ENCODE measurements around the gene SYT14.

Gene SYT14

DNA sequence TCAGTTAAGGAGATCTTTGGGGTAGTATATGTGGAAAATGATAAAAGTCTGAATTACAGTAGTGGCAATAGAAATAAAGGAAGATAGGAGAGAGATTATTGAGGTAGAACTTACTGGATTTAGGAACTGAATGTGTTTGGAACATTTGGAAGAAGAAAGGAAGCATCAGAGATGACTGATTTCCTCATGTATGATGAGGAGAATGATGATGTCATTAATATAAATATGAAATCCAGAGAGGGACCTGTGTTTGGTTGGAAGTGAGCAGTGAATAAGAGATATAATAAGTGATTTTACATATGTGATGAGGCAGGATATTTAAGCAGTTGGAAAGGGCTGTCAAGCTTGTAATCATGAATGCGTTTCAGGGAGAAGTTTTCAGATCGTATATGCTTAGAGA is 86.3 kb downstream of the SYT14 start:
- H3K9me2 ChIP-seq (replicated peaks; ENCODE audit: insufficient read depth, low read length): no peaks in the 10 kb centered on the region
- no peaks in the 10 kb centered on the region for H3K9me3 ChIP-seq (replicated peaks; ENCODE audit: insufficient read depth, low read length)
- no peaks in the 10 kb centered on the region for H3K79me2 ChIP-seq (ENCODE audit: low read length)
- H3K27me3 ChIP-seq (replicated peaks; ENCODE audit: insufficient read depth, low read length): no peaks in the 10 kb centered on the region
- H3K4me1 ChIP-seq (ENCODE audit: low read length): no peaks in the 10 kb centered on the region
- no peak overlapping the region for H3K4me2 ChIP-seq (ENCODE audit: low read depth, low read length)
- H3K36me3 ChIP-seq (replicated peaks; ENCODE audit: insufficient read depth, low read length): no peaks in the 10 kb centered on the region
- H2AFZ ChIP-seq (ENCODE audit: low read length): no peak overlapping the region
- TF ChIP-seq EZH2 (optimal IDR thresholded peaks at IDR 0.05; ENCODE audit: low read depth, low read length) (no peak), EZH2phosphoT487 (IDR thresholded peaks at IDR 0.05; ENCODE audit: low read length) (no peak)
- TF ChIP-seq, protein P1, sequence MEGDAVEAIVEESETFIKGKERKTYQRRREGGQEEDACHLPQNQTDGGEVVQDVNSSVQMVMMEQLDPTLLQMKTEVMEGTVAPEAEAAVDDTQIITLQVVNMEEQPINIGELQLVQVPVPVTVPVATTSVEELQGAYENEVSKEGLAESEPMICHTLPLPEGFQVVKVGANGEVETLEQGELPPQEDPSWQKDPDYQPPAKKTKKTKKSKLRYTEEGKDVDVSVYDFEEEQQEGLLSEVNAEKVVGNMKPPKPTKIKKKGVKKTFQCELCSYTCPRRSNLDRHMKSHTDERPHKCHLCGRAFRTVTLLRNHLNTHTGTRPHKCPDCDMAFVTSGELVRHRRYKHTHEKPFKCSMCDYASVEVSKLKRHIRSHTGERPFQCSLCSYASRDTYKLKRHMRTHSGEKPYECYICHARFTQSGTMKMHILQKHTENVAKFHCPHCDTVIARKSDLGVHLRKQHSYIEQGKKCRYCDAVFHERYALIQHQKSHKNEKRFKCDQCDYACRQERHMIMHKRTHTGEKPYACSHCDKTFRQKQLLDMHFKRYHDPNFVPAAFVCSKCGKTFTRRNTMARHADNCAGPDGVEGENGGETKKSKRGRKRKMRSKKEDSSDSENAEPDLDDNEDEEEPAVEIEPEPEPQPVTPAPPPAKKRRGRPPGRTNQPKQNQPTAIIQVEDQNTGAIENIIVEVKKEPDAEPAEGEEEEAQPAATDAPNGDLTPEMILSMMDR (IDR thresholded peaks at IDR 0.05; ENCODE audit: low read length): no peak
- H3K4me3 ChIP-seq (ENCODE audit: low read length): no peak overlapping the region
- DNase-seq: no peak
- H4K20me1 ChIP-seq (ENCODE audit: insufficient read depth, low read length): no peaks in the 10 kb centered on the region
- H3K27ac ChIP-seq (ENCODE audit: low read length): no peak overlapping the region
- no peaks in the 10 kb centered on the region for H3F3A ChIP-seq (ENCODE audit: insufficient read depth, low read length)
- H3K9ac ChIP-seq (ENCODE audit: low read length): no peak overlapping the region

DNA sequence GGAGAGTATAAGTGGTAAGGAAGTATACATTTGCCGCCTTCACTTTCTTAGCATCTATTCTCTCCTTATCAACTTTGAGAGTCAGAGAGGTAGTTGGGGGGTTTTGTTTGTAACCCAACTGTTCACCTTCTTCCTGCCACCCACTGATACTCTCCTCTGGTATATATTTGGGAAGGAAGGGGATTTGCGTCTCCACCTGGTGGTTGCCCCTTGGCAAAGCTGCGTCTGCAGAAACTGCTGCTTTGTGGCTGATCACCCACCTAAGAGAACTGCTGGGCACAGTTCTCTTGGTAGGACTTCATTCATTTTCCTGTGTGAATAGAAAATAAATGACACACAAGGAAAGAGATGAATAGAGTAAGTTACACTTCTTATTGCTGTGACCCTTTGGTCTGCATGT is 87.0 kb downstream of the SYT14 start:
- no peak overlapping the region for H3K4me2 ChIP-seq (ENCODE audit: low read depth, low read length)
- H3K4me3 ChIP-seq (ENCODE audit: low read length): no peak overlapping the region
- no peaks in the 10 kb centered on the region for H3F3A ChIP-seq (ENCODE audit: insufficient read depth, low read length)
- H3K9me2 ChIP-seq (replicated peaks; ENCODE audit: insufficient read depth, low read length): no peaks in the 10 kb centered on the region
- H3K27me3 ChIP-seq (replicated peaks; ENCODE audit: insufficient read depth, low read length): no peaks in the 10 kb centered on the region
- no peak overlapping the region for H3K9ac ChIP-seq (ENCODE audit: low read length)
- no peaks in the 10 kb centered on the region for H3K4me1 ChIP-seq (ENCODE audit: low read length)
- TF ChIP-seq, protein P1 (IDR thresholded peaks at IDR 0.05; ENCODE audit: low read length): no peak
- no peak for TF ChIP-seq EZH2 (optimal IDR thresholded peaks at IDR 0.05; ENCODE audit: low read depth, low read length)
- TF ChIP-seq EZH2phosphoT487 (IDR thresholded peaks at IDR 0.05; ENCODE audit: low read length): no peak
- H3K27ac ChIP-seq (ENCODE audit: low read length): no peak overlapping the region
- H3K9me3 ChIP-seq (replicated peaks; ENCODE audit: insufficient read depth, low read length): no peaks in the 10 kb centered on the region
- H3K36me3 ChIP-seq (replicated peaks; ENCODE audit: insufficient read depth, low read length): no peaks in the 10 kb centered on the region
- no peaks in the 10 kb centered on the region for H3K79me2 ChIP-seq (ENCODE audit: low read length)
- no peak for DNase-seq
- H2AFZ ChIP-seq (ENCODE audit: low read length): no peak overlapping the region
- no peaks in the 10 kb centered on the region for H4K20me1 ChIP-seq (ENCODE audit: insufficient read depth, low read length)

DNA sequence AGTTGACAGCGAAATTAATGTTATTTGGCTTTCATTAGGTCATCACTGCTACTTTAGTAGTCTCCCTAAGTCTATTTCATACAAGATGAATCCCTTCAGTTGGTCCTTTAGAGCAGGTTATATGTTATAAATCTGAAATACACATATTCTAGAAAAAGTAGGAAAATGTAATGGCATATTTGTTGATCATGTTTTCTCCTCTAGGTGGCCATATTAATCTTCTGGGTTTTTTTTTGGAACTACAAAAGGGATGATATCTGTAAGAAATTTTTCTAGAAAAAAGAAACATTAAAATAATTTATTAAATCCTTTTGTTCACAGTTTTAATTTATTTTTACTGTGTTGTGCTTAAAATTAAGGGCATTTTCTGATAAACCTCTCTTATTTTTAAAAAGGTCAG is 87.9 kb downstream of the SYT14 start:
- Histone ChIP-seq H3F3A (ENCODE audit: insufficient read depth, low read length) (no peaks in the 10 kb centered on the region), H3K9me2 (replicated peaks; ENCODE audit: insufficient read depth, low read length) (no peaks in the 10 kb centered on the region), H2AFZ (ENCODE audit: low read length) (no peak overlapping the region), H4K20me1 (ENCODE audit: insufficient read depth, low read length) (no peaks in the 10 kb centered on the region), H3K4me3 (ENCODE audit: low read length) (no peak overlapping the region), H3K9ac (ENCODE audit: low read length) (no peak overlapping the region), H3K79me2 (ENCODE audit: low read length) (no peaks in the 10 kb centered on the region), H3K27me3 (replicated peaks; ENCODE audit: insufficient read depth, low read length) (no peaks in the 10 kb centered on the region), H3K36me3 (replicated peaks; ENCODE audit: insufficient read depth, low read length) (no peaks in the 10 kb centered on the region), H3K4me1 (ENCODE audit: low read length) (no peaks in the 10 kb centered on the region), H3K4me2 (ENCODE audit: low read depth, low read length) (no peak overlapping the region), H3K27ac (ENCODE audit: low read length) (no peak overlapping the region), H3K9me3 (replicated peaks; ENCODE audit: insufficient read depth, low read length) (no peaks in the 10 kb centered on the region)
- TF ChIP-seq EZH2phosphoT487 (IDR thresholded peaks at IDR 0.05; ENCODE audit: low read length): no peak
- TF ChIP-seq, protein P1 (IDR thresholded peaks at IDR 0.05; ENCODE audit: low read length): peak; percentile 12; the same call in 1 of the 2 replicates
- no peak for DNase-seq
